Right cardiac atrium (tissue), 5 donors: ENCODE data around the gene CCDC194. TPM values are rescaled to one million over a fixed set of nuclear protein-coding genes. Genes with fewer than 3 reads are reported as not detected.
A peak's percentile ranks its signal among the peaks of the same experiment; 100 is the strongest.

ENCODE experiments used
- ATAC-seq, 2 donors: fragments of 200-7000 bp; cut with Tn5 transposase; one replicate each; pipeline versions ENCODE4 v1.8.0 to v1.9.1; 2020; ENCODE audit warnings: moderate library complexity in 2 of 2, mild to moderate bottlenecking in 1 of 2
- DNase-seq, 3 donors: peaks; one replicate each; pipeline ENCODE4 v3.0.0-alpha.2; 2020
- H3K27ac ChIP-seq: one replicate; pipeline ENCODE4 v1.5.1; 2013; ENCODE audit warnings: mild to moderate bottlenecking, low read length, control low read depth, moderate library complexity
- H3K27me3 ChIP-seq: one replicate; pipeline ENCODE4 v1.6.1; 2013; ENCODE audit not compliant: control insufficient read depth, insufficient read depth
- H3K4me1 ChIP-seq: one replicate; pipeline ENCODE4 v1.6.1; 2013; ENCODE audit warnings: low read length; ENCODE audit not compliant: control insufficient read depth, insufficient read depth
- H3K4me3 ChIP-seq: one replicate; pipeline ENCODE4 v1.5.1; 2013; ENCODE audit warnings: low read length, control low read depth
- H3K9me3 ChIP-seq: one replicate; pipeline ENCODE4 v1.6.1; 2013; ENCODE audit warnings: low read length; ENCODE audit not compliant: control insufficient read depth
- WGBS: extraction: QIAGEN DNeasy Blood & Tissue Kit; methylation state at CpG from one replicate; pipeline ENCODE4 v1.1.7; 2013; 5-methylcytosine and 5-hydroxymethylcytosine counted together
- intact Hi-C, 4 donors: fragments of 100-400 bp; cut with DNase I; formaldehyde crosslinking; loops; one replicate each; pipeline versions ENCODE4 v1.11.0 to v1.14.0; 2022 to 2023
- polyA plus RNA-seq: library from polyadenylated mRNA; stranded (reverse); fragments of 200-250 nt; gene quantifications from one replicate; pipeline ENCODE4 v1.2.3, GENCODE V29; 2013
- total RNA-seq, 4 donors: library from RNA; stranded (reverse); fragmentation: NEBNext Ultra II Directional; extraction: Animal tissue kit (Norgen Biotek cat#: 25700); gene quantifications; one replicate each; pipeline ENCODE4 v1.2.1, GENCODE V29; 2021
- donor health status: healthy with polysubstance abuse.
- donor health status: DM: no; HTN: yes; CAD: no.
- donor health status: DM: no; HTN: no; CAD: no.
- donor health status: DM: no; HTN: yes; CAD: no; lungs with severe emphysema.
- donor health status: DM: yes; HTN: yes; CAD: no.

Gene CCDC194
- total and polyA plus RNA-seq, 5 donors: 0.43 TPM; not detected in 4

GRCh38 chr19:17390665-17391370, 3.2 kb downstream of the CCDC194 start:
- DNase-seq (peak; percentile 95 to 98 (median 97)), ATAC-seq (peak; percentile 95 to 97)
- no peak overlapping the region for H3K27ac ChIP-seq
- no peaks in the 10 kb centered on the region for H3K4me1 ChIP-seq
- peak overlapping the region; percentile 42 for H3K4me3 ChIP-seq
- H3K27me3 ChIP-seq: no peaks in the 10 kb centered on the region
- intact Hi-C loops: loop anchor here in 2 of 4 donors (10.0 kb wide), 3 partner anchors 64 to 96 kb away; partner anchors contain the start of gene NXNL1 (in 1 of the 2)
- H3K9me3 ChIP-seq: no peaks in the 10 kb centered on the region
- WGBS: under 1% methylated on average over 50 of the region's 50 CpGs

- no peak for ATAC-seq
- intact Hi-C loops: loop anchor here in 3 of 4 donors (5.0 to 10.0 kb wide), 4 partner anchors 43 to 95 kb away; partner anchors contain the start of gene NXNL1 (in 1 of the 3)
- WGBS: 7% methylated on average over 37 of the region's 37 CpGs
- H3K4me1 ChIP-seq: no peaks in the 10 kb centered on the region
- DNase-seq: peak in 1 of 3 donors; percentile 58
- no peaks in the 10 kb centered on the region for H3K9me3 ChIP-seq
- no peaks in the 10 kb centered on the region for H3K27me3 ChIP-seq
- no peak overlapping the region for H3K27ac ChIP-seq
- H3K4me3 ChIP-seq: peak overlapping the region; percentile 42
Measured at GRCh38 chr19:17389957-17390664, 3.9 kb downstream of the CCDC194 start.

- Histone ChIP-seq H3K9me3 (no peaks in the 10 kb centered on the region), H3K4me1 (no peaks in the 10 kb centered on the region), H3K4me3 (no peak overlapping the region), H3K27me3 (no peaks in the 10 kb centered on the region), H3K27ac (no peak overlapping the region)
- ATAC-seq (no peak), DNase-seq (no peak)
- WGBS: 55% methylated on average over 1 of the region's 1 CpG
- intact Hi-C loops: loop anchor here in 3 of 4 donors (5.0 to 10.0 kb wide), 2 partner anchors 42 to 94 kb away; no protein-coding TSS in a partner anchor
Measured at GRCh38 chr19:17389288-17389687, 4.7 kb downstream of the CCDC194 start.

GRCh38 chr19:17385878-17386611, 8.0 kb downstream of the CCDC194 start:
- no peak overlapping the region for H3K4me3 ChIP-seq
- intact Hi-C loops: loop anchor here in 3 of 4 donors (2.0 to 10.0 kb wide), 3 partner anchors 39 to 91 kb away; no protein-coding TSS in a partner anchor
- DNase-seq (peak; percentile 78 to 88 (median 88)), ATAC-seq (peak; percentile 48 to 77)
- H3K9me3 ChIP-seq: no peaks in the 10 kb centered on the region
- H3K27me3 ChIP-seq: no peaks in the 10 kb centered on the region
- H3K27ac ChIP-seq: no peak overlapping the region
- 30% methylated on average over 20 of the region's 20 CpGs for WGBS
- H3K4me1 ChIP-seq: no peaks in the 10 kb centered on the region

- WGBS: 94% methylated on average over 5 of the region's 5 CpGs
- Histone ChIP-seq H3K4me1 (no peaks in the 10 kb centered on the region), H3K27me3 (no peaks in the 10 kb centered on the region), H3K4me3 (no peak overlapping the region), H3K9me3 (no peaks in the 10 kb centered on the region), H3K27ac (no peak overlapping the region)
- DNase-seq (peak in 1 of 3 donors; percentile 30), ATAC-seq (no peak)
- intact Hi-C loops: loop anchor here in 2 of 4 donors (10.0 kb wide), 1 partner anchor 86 kb away; no protein-coding TSS in a partner anchor
Measured at GRCh38 chr19:17380426-17381138, 13.4 kb downstream of the CCDC194 start.

GRCh38 chr19:17379221-17379631, 14.8 kb downstream of the CCDC194 start:
- no peaks in the 10 kb centered on the region for H3K9me3 ChIP-seq
- H3K27me3 ChIP-seq: no peaks in the 10 kb centered on the region
- no peak overlapping the region for H3K27ac ChIP-seq
- intact Hi-C loops: no loop called here
- no peak for ATAC-seq
- peak in 1 of 3 donors; percentile 66 for DNase-seq
- H3K4me1 ChIP-seq: no peaks in the 10 kb centered on the region
- WGBS: 30% methylated on average over 14 of the region's 14 CpGs
- H3K4me3 ChIP-seq: no peak overlapping the region

GRCh38 chr19:17378271-17378670, 15.7 kb downstream of the CCDC194 start:
- H3K4me1 ChIP-seq: no peaks in the 10 kb centered on the region
- 66% methylated on average over 13 of the region's 13 CpGs for WGBS
- H3K4me3 ChIP-seq: no peak overlapping the region
- intact Hi-C loops: no loop called here
- ATAC-seq: no peak
- H3K27ac ChIP-seq: no peak overlapping the region
- no peaks in the 10 kb centered on the region for H3K27me3 ChIP-seq
- no peaks in the 10 kb centered on the region for H3K9me3 ChIP-seq
- no peak for DNase-seq

GRCh38 chr19:17376935-17377600, 16.9 kb downstream of the CCDC194 start, which contains the start of gene PLVAP:
Gene PLVAP, minus strand, starts transcription at chr19:17377342. Its CDS starts 54 bp downstream, at chr19:17377288.
- ATAC-seq (peak; percentile 88 to 94), DNase-seq (peak; percentile 80 to 89 (median 87))
- intact Hi-C loops: no loop called here
- 44% methylated on average over 39 of the region's 39 CpGs for WGBS
- Histone ChIP-seq H3K4me3 (no peak within 1 kb of the TSS), H3K4me1 (no peaks in the 10 kb centered on the region), H3K27ac (no peak within 1 kb of the TSS), H3K9me3 (no peaks in the 10 kb centered on the region), H3K27me3 (no peaks in the 10 kb centered on the region)

- WGBS: 33% methylated on average over 8 of the region's 8 CpGs
- DNase-seq: peak in 1 of 3 donors; percentile 4
- Histone ChIP-seq H3K4me3 (no peak overlapping the region), H3K27ac (no peak overlapping the region), H3K4me1 (no peaks in the 10 kb centered on the region), H3K9me3 (no peaks in the 10 kb centered on the region), H3K27me3 (no peaks in the 10 kb centered on the region)
- intact Hi-C loops: no loop called here
- ATAC-seq: peak in 1 of 2 donors; percentile 24
Measured at GRCh38 chr19:17370026-17370587, 23.9 kb downstream of the CCDC194 start.
